GM12878 (cell line): ENCODE measurements around the gene SUN5. TPM values are rescaled to one million over a fixed set of nuclear protein-coding genes. Genes with fewer than 3 reads are reported as not detected.

Experiments
- ATF7 ChIP-seq: fragments of 450-650 bp; IDR thresholded peaks from 2 replicates; pipeline ENCODE4 v1.6.1; 2016; ENCODE audit warnings: low read depth, mild to moderate bottlenecking
- CBFB ChIP-seq: IDR thresholded peaks from 2 replicates; pipeline ENCODE4 v1.6.1; 2016; ENCODE audit warnings: antibody characterized with exemption, low read depth
- CHD4 ChIP-seq: fragments of 200-600 bp; sonication (generic); IDR thresholded peaks from 2 replicates; pipeline ENCODE4 v1.6.1; 2016; ENCODE audit warnings: mild to moderate bottlenecking
- EED ChIP-seq: sonication (generic); IDR thresholded peaks from 2 replicates; pipeline ENCODE4 v1.6.1; 2016; ENCODE audit warnings: antibody characterized with exemption, low read depth
- EZH2 ChIP-seq: IDR thresholded peaks from 2 replicates; pipeline ENCODE4 v1.6.1; 2012; ENCODE audit warnings: low read depth, mild to moderate bottlenecking, control low read depth, inconsistent platforms, low read length, borderline replicate concordance; ENCODE audit not compliant: control insufficient read depth
- FOXK2 ChIP-seq: fragments of 450-650 bp; IDR thresholded peaks from 2 replicates; pipeline ENCODE4 v1.6.1; 2017; ENCODE audit warnings: mild to moderate bottlenecking, moderate library complexity
- HDAC6 ChIP-seq: fragments of 200-600 bp; sonication (generic); IDR thresholded peaks from one replicate; pipeline ENCODE4 v1.8.0; 2017; ENCODE audit warnings: antibody characterized with exemption; ENCODE audit not compliant: unreplicated experiment
- JUND ChIP-seq: IDR thresholded peaks from 2 replicates; pipeline ENCODE4 v1.6.1; 2012; ENCODE audit warnings: low read depth, mild to moderate bottlenecking, low read length, improper control_type of control experiment, moderate library complexity
- PML ChIP-seq: IDR thresholded peaks from 2 replicates; pipeline ENCODE4 v1.6.1; 2012; ENCODE audit warnings: low read length, inconsistent platforms
- TCF3 ChIP-seq: IDR thresholded peaks from 2 replicates; pipeline ENCODE4 v1.6.1; 2012; ENCODE audit warnings: low read depth, mild to moderate bottlenecking, low read length, borderline replicate concordance; ENCODE audit not compliant: insufficient read depth
- YBX1 ChIP-seq: fragments of 450-650 bp; IDR thresholded peaks from 2 replicates; pipeline ENCODE4 v1.6.1; 2016; ENCODE audit warnings: antibody characterized with exemption
- ZZZ3 ChIP-seq: IDR thresholded peaks from 2 replicates; pipeline ENCODE4 v1.6.1; 2011; ENCODE audit warnings: low read depth; ENCODE audit not compliant: control insufficient read depth, insufficient read length
- polyA plus RNA-seq, 11 experiments: library from polyadenylated mRNA; depleted of rRNA in 4 of 11; unstranded in 6 of 11; stranded (reverse) in 5 of 11; fragments of >200 nt; fragmentation: Nextera tagmentation in 4 of 11; fragmentation: Illumina TruSeq in 1 of 11; extraction: Ambion mirVana in 4 of 11; extraction: Trizol in 1 of 11; gene quantifications; 1 replicate in 1 of 11; 2 replicates in 10 of 11; pipeline versions ENCODE4 v1.2.1 to v1.2.3, GENCODE V29; 2011 to 2016; ENCODE audit warnings: inconsistent platforms in 2 of 11, missing spikeins in 2 of 11, low read depth in 1 of 11
- total RNA-seq, 4 experiments: library from RNA; depleted of rRNA in 3 of 4; stranded (reverse); fragments of >200 nt in 3 of 4; fragmentation: Illumina TruSeq in 1 of 4; extraction: Trizol in 1 of 4; gene quantifications; 2 replicates each; pipeline versions ENCODE4 v1.2.1 to v1.2.3, GENCODE V29; 2013 to 2021
- TF ChIP-seq, protein P1 (sequence below): IDR thresholded peaks from 2 replicates; pipeline ENCODE4 v1.6.1; 2012; ENCODE audit warnings: improper control_type of control experiment, low read depth, low read length; ENCODE audit not compliant: insufficient replicate concordance
- TF ChIP-seq, protein P2 (sequence below): fragments of 450-650 bp; IDR thresholded peaks from 2 replicates; pipeline ENCODE4 v1.6.1; 2017; ENCODE audit warnings: borderline replicate concordance
- TF ChIP-seq, protein P3 (sequence below): IDR thresholded peaks from 2 replicates; pipeline ENCODE4 v1.6.1; 2012; ENCODE audit warnings: low read length, inconsistent platforms
- TF ChIP-seq, protein P4 (sequence below): fragments of 450-650 bp; IDR thresholded peaks from 2 replicates; pipeline ENCODE4 v1.6.1; 2017; ENCODE audit warnings: mild to moderate bottlenecking
- TF ChIP-seq, protein P5 (sequence below): fragments of 450-650 bp; IDR thresholded peaks from 2 replicates; pipeline ENCODE4 v1.6.1; 2014; ENCODE audit warnings: mild to moderate bottlenecking

The SUN5 gene
- total and polyA plus RNA-seq, 10 of the 15 experiments (the other 5 are each of a cell fraction or from before 2014, with no cell fraction given) = not detected

DNA sequence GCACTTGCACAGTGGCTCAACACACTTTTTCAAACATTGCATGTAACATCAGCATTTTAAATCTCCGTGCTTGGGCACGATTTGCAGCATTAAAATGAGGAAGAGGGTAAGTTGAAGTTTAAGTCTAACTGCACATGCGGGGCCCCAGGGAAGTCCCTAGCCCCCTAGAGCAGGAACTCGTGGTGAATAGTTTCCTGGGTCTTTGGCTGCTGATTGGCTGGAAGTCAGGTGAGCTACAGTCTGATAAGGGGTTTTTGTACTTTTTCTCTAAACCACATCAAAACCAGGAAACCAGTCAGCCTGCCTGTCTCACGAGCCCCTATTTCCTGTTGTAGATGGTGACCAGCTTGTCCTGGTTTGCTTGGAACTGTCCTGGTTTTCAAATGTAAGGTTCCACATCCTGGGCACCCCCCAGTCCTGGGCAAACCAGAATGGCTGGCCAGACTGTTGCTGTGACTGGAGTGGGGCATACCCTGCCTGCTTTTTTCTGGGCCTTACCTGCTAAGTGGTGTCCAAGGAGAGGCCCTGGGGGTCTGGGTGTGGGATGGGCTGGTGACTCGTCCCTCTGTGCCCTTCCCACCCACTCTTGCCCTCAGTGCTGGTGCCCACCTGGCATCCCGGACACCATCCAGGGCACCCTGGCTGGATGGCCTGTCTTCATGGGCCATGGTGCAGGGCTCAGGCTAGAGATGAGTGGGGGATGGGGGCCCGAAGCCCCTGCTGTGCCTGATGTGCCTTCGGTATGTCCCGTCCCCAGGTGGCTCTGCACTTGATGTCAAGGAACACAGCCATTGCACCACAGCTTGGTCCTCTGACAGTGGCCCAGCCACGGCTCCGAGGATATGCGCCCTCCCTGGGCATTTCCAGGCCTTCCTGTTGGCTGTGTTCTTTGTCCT, 31.8 kb downstream of the SUN5 start (continued):
- TF ChIP-seq, protein P1, sequence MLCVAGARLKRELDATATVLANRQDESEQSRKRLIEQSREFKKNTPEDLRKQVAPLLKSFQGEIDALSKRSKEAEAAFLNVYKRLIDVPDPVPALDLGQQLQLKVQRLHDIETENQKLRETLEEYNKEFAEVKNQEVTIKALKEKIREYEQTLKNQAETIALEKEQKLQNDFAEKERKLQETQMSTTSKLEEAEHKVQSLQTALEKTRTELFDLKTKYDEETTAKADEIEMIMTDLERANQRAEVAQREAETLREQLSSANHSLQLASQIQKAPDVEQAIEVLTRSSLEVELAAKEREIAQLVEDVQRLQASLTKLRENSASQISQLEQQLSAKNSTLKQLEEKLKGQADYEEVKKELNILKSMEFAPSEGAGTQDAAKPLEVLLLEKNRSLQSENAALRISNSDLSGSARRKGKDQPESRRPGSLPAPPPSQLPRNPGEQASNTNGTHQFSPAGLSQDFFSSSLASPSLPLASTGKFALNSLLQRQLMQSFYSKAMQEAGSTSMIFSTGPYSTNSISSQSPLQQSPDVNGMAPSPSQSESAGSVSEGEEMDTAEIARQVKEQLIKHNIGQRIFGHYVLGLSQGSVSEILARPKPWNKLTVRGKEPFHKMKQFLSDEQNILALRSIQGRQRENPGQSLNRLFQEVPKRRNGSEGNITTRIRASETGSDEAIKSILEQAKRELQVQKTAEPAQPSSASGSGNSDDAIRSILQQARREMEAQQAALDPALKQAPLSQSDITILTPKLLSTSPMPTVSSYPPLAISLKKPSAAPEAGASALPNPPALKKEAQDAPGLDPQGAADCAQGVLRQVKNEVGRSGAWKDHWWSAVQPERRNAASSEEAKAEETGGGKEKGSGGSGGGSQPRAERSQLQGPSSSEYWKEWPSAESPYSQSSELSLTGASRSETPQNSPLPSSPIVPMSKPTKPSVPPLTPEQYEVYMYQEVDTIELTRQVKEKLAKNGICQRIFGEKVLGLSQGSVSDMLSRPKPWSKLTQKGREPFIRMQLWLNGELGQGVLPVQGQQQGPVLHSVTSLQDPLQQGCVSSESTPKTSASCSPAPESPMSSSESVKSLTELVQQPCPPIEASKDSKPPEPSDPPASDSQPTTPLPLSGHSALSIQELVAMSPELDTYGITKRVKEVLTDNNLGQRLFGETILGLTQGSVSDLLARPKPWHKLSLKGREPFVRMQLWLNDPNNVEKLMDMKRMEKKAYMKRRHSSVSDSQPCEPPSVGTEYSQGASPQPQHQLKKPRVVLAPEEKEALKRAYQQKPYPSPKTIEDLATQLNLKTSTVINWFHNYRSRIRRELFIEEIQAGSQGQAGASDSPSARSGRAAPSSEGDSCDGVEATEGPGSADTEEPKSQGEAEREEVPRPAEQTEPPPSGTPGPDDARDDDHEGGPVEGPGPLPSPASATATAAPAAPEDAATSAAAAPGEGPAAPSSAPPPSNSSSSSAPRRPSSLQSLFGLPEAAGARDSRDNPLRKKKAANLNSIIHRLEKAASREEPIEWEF = no peak
- peak; percentile 73; the same call in 1 of the 2 replicates for TF ChIP-seq CBFB
- TF ChIP-seq ZZZ3 = no peak
- TF ChIP-seq EED = peak; percentile 62; the same call in 1 of the 2 replicates
- no peak for TF ChIP-seq ATF7
- no peak for TF ChIP-seq YBX1
- TF ChIP-seq, protein P2, sequence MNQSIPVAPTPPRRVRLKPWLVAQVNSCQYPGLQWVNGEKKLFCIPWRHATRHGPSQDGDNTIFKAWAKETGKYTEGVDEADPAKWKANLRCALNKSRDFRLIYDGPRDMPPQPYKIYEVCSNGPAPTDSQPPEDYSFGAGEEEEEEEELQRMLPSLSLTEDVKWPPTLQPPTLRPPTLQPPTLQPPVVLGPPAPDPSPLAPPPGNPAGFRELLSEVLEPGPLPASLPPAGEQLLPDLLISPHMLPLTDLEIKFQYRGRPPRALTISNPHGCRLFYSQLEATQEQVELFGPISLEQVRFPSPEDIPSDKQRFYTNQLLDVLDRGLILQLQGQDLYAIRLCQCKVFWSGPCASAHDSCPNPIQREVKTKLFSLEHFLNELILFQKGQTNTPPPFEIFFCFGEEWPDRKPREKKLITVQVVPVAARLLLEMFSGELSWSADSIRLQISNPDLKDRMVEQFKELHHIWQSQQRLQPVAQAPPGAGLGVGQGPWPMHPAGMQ = no peak
- no peak for TF ChIP-seq JUND
- TF ChIP-seq CHD4 = no peak
- 0 out of 2 replicates have a peak, but pooled peaks have one; percentile 46 for TF ChIP-seq TCF3
- TF ChIP-seq, protein P3, sequence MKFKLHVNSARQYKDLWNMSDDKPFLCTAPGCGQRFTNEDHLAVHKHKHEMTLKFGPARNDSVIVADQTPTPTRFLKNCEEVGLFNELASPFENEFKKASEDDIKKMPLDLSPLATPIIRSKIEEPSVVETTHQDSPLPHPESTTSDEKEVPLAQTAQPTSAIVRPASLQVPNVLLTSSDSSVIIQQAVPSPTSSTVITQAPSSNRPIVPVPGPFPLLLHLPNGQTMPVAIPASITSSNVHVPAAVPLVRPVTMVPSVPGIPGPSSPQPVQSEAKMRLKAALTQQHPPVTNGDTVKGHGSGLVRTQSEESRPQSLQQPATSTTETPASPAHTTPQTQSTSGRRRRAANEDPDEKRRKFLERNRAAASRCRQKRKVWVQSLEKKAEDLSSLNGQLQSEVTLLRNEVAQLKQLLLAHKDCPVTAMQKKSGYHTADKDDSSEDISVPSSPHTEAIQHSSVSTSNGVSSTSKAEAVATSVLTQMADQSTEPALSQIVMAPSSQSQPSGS = no peak
- no peak for TF ChIP-seq FOXK2
- TF ChIP-seq EZH2 = no peak
- TF ChIP-seq, protein P4, sequence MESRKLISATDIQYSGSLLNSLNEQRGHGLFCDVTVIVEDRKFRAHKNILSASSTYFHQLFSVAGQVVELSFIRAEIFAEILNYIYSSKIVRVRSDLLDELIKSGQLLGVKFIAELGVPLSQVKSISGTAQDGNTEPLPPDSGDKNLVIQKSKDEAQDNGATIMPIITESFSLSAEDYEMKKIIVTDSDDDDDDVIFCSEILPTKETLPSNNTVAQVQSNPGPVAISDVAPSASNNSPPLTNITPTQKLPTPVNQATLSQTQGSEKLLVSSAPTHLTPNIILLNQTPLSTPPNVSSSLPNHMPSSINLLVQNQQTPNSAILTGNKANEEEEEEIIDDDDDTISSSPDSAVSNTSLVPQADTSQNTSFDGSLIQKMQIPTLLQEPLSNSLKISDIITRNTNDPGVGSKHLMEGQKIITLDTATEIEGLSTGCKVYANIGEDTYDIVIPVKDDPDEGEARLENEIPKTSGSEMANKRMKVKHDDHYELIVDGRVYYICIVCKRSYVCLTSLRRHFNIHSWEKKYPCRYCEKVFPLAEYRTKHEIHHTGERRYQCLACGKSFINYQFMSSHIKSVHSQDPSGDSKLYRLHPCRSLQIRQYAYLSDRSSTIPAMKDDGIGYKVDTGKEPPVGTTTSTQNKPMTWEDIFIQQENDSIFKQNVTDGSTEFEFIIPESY = no peak
- no peak for TF ChIP-seq HDAC6
- no peak for TF ChIP-seq PML
- TF ChIP-seq, protein P5, sequence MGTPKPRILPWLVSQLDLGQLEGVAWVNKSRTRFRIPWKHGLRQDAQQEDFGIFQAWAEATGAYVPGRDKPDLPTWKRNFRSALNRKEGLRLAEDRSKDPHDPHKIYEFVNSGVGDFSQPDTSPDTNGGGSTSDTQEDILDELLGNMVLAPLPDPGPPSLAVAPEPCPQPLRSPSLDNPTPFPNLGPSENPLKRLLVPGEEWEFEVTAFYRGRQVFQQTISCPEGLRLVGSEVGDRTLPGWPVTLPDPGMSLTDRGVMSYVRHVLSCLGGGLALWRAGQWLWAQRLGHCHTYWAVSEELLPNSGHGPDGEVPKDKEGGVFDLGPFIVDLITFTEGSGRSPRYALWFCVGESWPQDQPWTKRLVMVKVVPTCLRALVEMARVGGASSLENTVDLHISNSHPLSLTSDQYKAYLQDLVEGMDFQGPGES = no peak
